Right atrium auricular region (tissue), 2 donors: ENCODE results near the gene DCHS1. TPM values are rescaled to one million over a fixed set of nuclear protein-coding genes. Genes with fewer than 3 reads are reported as not detected.
A peak's percentile ranks its signal among the peaks of the same experiment; 100 is the strongest.

Experiments used
- DNase-seq: peaks from one replicate; pipeline ENCODE4 v3.0.0-alpha.2; 2019; ENCODE audit warnings: low spot score
- H3K27ac ChIP-seq, 2 donors: fragments of 200-600 bp; sonication (generic); 1 replicate in 1 of 2; 2 replicates in 1 of 2; pipeline ENCODE4 v1.5.1; 2016 to 2019
- H3K27me3 ChIP-seq, 2 donors: fragments of 200-600 bp; sonication (generic); one replicate each; pipeline versions ENCODE4 v1.5.1 to v1.6.0; 2017 to 2019
- H3K36me3 ChIP-seq: fragments of 200-600 bp; sonication (generic); one replicate; pipeline ENCODE4 v1.5.1; 2016
- H3K4me1 ChIP-seq, 2 donors: fragments of 200-600 bp; sonication (generic); one replicate each; pipeline versions ENCODE4 v1.5.1 to v1.6.0; 2017 to 2019
- H3K4me3 ChIP-seq, 2 donors: fragments of 200-600 bp; sonication (generic); 1 replicate in 1 of 2; 2 replicates in 1 of 2; pipeline ENCODE4 v1.5.1; 2017 to 2019; ENCODE audit warnings: mild to moderate bottlenecking in 1 of 2, moderate library complexity in 1 of 2
- H3K9me3 ChIP-seq, 2 donors: fragments of 200-600 bp; sonication (generic); one replicate each; pipeline ENCODE4 v1.5.1; 2019
- CTCF ChIP-seq, 2 donors: fragments of 200-600 bp; sonication (generic); IDR thresholded peaks; one replicate each; pipeline ENCODE4 v1.5.1; 2019; ENCODE audit warnings: antibody characterized with exemption in 2 of 2
- total RNA-seq, 2 donors: library from RNA; depleted of rRNA; stranded (reverse); fragments of >200 nt; gene quantifications; one replicate each; pipeline ENCODE4 v1.1.0, GENCODE V29; 2016

DCHS1 gene
- total RNA-seq, 2 donors from 2014 or later: 9.3 to 23.0 TPM

DNA sequence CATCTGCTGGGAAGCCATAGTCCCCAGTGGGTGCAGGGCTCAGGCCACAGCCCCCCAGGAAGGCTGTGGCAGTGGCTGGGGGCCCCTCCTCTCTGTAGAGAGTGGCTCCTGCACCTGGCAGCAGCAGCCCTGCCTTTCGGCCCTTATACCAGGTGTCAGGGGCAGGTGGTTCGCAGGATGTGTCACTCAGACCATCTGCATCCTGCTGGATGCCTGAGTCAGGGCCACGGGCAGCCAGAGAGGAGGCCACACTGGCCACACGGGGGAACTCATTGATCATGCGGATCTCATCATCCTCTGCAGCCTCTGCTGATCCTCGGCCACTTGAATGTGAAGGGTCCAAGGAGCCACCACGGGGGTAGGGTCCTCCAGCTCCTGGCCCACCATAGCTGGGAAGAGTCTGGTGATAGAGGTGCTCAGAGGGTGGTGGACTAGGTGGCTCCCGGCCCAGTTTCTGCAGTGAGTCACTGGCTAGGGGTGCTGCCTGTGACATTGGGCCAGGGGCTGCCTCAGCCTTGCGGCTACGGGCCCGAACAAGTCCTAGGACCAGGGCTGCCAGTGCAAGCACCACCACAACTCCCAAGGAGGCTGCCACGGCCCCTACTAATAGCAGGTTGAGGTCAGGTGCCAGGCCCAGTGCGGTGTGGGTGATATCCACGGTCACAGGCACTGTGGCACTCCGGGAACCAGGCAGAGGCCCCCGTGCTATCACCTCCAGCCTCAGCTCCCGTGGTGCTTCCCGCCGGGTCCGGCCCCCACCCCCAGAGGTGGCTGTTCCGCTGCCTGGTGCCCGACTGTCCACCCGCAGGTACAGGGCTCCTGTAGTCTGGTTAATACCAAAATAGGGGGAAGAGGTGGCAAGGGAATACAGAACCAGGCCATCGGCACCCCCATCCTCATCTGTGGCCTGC is 33.1 kb downstream of the DCHS1 start:
- Histone ChIP-seq H3K4me3 (no peak overlapping the region), H3K36me3 (peaks cover 25% of the 10 kb centered on the region), H3K27ac (no peak overlapping the region), H3K27me3 (no peaks in the 10 kb centered on the region), H3K4me1 (peaks cover 0 to 22% of the 10 kb centered on the region in 2 donors), H3K9me3 (no peaks in the 10 kb centered on the region)
- no peak for TF ChIP-seq CTCF (IDR thresholded peaks at IDR 0.05)
- DNase-seq: no peak

DNA sequence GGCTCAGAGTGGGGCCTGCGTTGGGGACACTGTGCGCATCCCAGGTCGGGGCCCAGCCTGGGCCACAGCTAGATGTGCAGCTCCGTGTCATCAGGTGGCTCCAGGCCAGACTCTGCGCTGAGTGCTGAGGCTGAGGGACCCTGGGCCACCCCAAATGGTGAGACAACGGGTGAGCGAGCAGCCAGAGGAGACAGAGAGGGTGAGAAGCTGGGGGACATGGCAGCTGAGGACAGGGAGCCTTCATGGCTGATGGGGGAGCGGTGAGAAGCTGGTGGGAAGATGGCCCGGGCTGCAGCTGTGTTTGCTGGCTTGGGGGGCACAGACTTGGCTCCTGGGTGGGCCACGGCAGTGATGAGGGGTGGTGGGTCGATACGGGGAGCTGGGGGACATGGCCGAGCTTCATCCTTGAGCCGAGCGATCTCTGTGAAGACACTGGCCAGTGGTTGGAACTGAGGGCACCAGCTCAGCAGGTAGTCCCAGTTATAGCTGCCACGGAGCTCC is 33.8 kb downstream of the DCHS1 start:
- no peak overlapping the region for H3K27ac ChIP-seq
- no peak for DNase-seq
- peaks cover 21% of the 10 kb centered on the region for H3K36me3 ChIP-seq
- H3K9me3 ChIP-seq: no peaks in the 10 kb centered on the region
- no peaks in the 10 kb centered on the region for H3K27me3 ChIP-seq
- TF ChIP-seq CTCF (IDR thresholded peaks at IDR 0.05): no peak
- H3K4me1 ChIP-seq: peaks cover 0 to 27% of the 10 kb centered on the region in 2 donors
- H3K4me3 ChIP-seq: no peak overlapping the region

DNA sequence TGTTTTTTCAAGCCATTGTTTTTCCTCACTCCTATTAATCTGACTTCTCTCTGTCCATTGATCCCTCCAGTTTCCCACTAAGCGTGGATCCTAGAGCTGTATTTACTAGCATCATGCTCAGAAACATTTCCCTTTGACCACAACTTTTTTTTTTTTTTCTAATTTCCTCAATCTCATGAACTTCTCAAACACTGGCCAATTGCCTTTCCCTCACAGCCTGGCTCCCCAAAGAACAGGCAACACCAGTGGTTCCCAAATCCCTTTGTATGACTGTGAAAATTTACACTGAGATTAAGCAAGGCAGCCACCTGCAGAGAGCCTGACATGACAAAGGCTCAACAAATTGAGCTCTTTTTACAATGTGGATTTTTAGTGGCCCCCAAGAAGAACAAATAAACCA is 35.0 kb downstream of the DCHS1 start:
- no peak for DNase-seq
- no peak overlapping the region for H3K27ac ChIP-seq
- H3K4me3 ChIP-seq: no peak overlapping the region
- H3K27me3 ChIP-seq: no peaks in the 10 kb centered on the region
- peaks cover 0 to 27% of the 10 kb centered on the region in 2 donors for H3K4me1 ChIP-seq
- TF ChIP-seq CTCF (IDR thresholded peaks at IDR 0.05): no peak
- H3K9me3 ChIP-seq: no peaks in the 10 kb centered on the region
- H3K36me3 ChIP-seq: peaks cover 12% of the 10 kb centered on the region

GRCh38 chr11:6619004-6619745 is 36.4 kb downstream of the DCHS1 start, which contains the start of gene TPP1:
Gene TPP1 (minus strand): TSS chr11:6619422. CDS start chr11:6619400, 22 bp downstream.
- no peak for TF ChIP-seq CTCF (IDR thresholded peaks at IDR 0.05)
- no peaks in the 10 kb centered on the region for H3K27me3 ChIP-seq
- H3K27ac ChIP-seq: peak within 1 kb of the TSS; percentile 84 to 92
- peak; percentile 99 for DNase-seq
- H3K36me3 ChIP-seq: peaks cover 12% of the 10 kb centered on the region
- H3K4me3 ChIP-seq: peak within 1 kb of the TSS; percentile 62 to 78
- H3K9me3 ChIP-seq: no peaks in the 10 kb centered on the region
- H3K4me1 ChIP-seq: peaks cover 0 to 27% of the 10 kb centered on the region in 2 donors

- H3K27ac ChIP-seq: peak overlapping the region; percentile 84 to 92
- H3K4me1 ChIP-seq: peaks cover 0 to 28% of the 10 kb centered on the region in 2 donors
- no peaks in the 10 kb centered on the region for H3K27me3 ChIP-seq
- no peaks in the 10 kb centered on the region for H3K9me3 ChIP-seq
- peaks cover 12% of the 10 kb centered on the region for H3K36me3 ChIP-seq
- no peak for TF ChIP-seq CTCF (IDR thresholded peaks at IDR 0.05)
- peak overlapping the region; percentile 62 to 78 for H3K4me3 ChIP-seq
- DNase-seq: no peak
Observed at GRCh38 chr11:6618117-6619003, 37.2 kb downstream of the DCHS1 start.
